NK-92 treated with Interleukin-12 subunit alpha and Interleukin-12 subunit beta, amount 100 ng/mL, for 24 hours (cell line): ENCODE data around the gene BMI1.
"Not testable (repeated sequence)": the region's sequence is repeated elsewhere in the genome, so short reads cannot be mapped to it uniquely, and the experiment has no call there.

Experiments
- DNase-seq: peaks from one replicate; lab custom pipeline; 2025; lab: John Stamatoyannopoulos, UW

The BMI1 gene

DNA sequence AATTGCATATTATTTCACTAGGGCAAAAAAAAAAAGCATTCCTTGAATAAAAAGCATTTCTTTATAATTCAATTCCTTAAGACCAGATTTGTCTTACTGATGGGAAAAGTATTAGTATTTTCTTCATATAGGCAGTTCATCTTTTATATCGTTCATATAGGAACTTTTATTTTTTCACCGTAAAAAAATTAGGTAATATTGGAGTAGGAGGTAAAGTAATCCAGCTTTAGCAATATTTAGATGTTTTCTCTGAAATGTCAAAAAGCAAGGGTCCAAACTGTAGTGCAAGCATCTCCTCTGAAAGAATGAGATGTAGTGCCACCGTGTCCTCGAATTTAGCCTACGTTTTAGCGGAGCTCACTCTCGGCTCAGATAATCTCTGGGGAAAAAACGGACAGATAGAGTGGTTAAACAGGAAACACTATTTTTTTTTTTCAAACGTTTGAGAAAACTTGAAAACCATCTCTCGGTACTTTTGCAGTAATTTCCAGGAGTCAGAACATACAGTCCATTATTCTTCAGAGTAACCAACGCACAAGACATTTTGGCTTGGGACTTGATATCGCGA is 18.9 kb downstream of the BMI1 start:
- no peak for DNase-seq

GRCh38 chr10:22340329-22341189 is 19.7 kb downstream of the BMI1 start:
- DNase-seq: peak; percentile 51

DNA sequence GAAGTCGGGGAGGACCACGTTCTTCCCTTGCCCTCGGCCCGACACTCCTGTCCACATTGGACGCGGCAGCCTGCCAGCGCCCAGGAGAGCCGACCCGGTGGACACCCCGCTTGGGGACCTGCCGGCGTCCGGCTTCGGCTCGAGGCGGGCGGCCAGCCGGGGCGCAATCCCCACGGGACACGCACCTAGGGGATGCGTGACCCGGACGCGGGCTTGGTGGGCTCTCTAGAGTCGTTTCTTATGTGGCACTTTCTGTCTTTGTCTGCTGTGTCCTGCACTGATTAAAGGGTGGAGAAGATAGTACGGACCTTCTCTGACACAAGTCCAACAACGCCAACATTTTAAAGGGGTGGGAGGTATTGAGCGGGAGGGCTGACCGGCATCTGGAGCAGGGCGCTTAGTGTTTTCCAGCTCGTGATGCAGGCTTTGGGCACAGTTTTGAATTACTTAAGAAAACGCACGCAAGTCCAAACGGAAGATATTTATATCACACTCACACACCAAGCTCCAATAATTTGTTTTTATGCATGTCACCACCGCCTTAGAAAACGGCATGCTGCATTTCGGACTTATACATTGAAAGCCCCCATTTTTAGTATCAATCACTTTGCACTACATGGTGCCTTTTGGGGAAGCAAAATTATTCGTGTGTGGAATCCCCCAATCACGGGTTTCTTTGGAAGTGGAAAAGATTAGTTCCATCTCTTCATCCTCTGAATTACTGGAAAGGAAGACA is 20.5 kb downstream of the BMI1 start:
- no peak for DNase-seq

GRCh38 chr10:22341926-22342196 is 21.0 kb downstream of the BMI1 start:
- no peak for DNase-seq

GRCh38 chr10:22342421-22342820 is 21.5 kb downstream of the BMI1 start:
- no peak for DNase-seq

- DNase-seq: no peak
Observed at GRCh38 chr10:22343731-22344130, 22.8 kb downstream of the BMI1 start.

- no peak for DNase-seq
Observed at GRCh38 chr10:22344249-22344648, 23.4 kb downstream of the BMI1 start.

- no peak for DNase-seq
Observed at GRCh38 chr10:22344781-22345300, 23.9 kb downstream of the BMI1 start.

DNA sequence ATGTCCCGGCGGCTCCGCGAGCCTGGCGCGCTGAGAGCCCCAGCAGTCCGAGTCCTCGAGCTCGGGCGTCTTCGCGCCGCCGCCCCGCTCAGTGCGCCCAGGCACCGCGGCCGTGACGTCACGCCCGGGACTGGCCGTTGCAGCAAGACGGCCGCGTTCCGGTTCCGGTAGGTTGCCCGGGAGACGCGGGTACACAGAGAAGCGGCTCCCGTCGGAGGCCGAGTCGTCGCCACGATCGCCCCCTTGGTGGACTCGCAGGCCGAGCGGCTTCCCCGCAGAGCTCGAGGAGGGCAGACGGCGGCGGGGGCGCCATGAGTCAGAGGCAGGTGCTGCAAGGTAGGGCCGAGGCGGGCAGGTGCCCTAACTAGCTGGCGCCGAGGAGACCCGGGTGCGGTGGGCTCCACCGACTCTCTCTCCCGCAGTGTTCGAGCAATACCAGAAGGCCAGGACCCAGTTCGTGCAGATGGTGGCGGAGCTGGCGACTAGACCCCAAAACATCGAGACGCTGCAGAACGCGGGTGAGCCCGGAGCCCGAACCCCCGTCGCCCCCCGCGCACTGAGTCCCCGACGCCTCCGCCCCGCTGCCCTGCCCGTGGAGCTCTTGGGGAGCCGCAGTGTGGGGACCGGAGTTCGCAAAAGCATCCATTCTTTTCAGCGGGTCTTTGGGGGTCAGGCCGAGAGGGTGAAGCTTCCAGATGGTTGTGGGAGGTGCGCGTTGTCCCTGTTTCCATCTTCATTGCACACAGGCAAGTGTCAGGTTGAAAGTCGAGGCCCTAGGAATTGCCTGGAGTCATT is 24.6 kb downstream of the BMI1 start, which contains the start of gene SPAG6:
Gene SPAG6, plus strand, starts transcription at position 196 of the 795 bp plus-strand sequence. Its CDS starts 116 bp downstream, at position 312.
- DNase-seq: no peak

DNA sequence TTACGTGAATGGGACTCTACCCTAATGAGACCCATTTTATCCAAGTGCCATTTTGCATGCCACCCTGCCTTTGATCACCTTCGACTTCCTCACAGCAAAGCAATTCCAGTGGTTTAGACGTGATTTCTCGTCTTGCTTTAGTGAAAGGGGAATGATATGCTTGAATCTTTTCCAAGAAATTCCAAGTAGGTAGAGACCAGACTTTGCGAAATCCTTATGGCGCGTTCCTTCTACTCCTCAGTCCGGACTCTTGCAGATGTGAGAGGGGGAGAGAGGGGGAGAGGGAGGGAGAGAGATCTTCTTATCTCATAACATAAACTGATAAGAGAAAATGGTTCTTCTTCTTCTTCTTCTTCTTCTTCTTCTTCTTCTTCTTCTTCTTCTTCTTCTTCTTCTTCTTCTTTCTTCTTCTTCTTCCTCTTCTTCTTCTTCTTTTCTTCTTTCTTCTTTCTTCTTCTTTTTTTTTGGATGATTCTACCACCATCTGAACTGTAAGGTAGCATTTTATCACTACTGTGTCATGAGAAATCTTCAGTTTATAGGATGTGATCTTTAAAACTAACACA is 25.3 kb downstream of the BMI1 start:
- DNase-seq: no peak

- DNase-seq: no peak
Observed at GRCh38 chr10:22349755-22350154, 28.9 kb downstream of the BMI1 start.

DNA sequence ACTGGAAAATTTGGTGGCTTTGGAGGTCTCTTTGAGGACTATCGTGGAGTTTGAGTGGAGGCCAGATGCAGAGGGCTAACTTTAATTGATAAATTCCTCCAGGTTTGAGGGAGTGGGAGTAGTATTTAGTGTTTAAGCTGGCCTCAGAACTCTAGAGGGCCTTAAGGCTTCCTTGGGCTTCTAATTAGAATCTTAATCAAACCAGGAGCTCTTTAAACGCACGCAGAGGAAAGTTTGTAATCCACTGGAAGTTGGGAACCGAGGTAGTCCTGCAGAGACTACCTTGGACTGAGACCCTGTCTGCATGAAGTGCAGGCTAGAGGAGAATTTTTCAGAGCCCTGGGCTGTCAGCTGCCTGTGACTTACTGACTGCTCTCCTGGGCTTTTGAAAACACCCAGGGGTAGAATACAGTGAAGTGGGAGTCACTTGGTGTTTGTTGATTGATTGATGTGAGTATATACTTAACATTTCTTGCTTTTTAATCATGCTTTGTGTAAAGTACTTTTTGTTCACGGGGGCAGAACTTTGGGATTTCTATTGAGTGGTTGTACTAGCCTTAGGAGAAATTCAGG is 30.3 kb downstream of the BMI1 start:
- no peak for DNase-seq

GRCh38 chr10:22356324-22356873 is 35.5 kb downstream of the BMI1 start:
- DNase-seq: no peak

DNA sequence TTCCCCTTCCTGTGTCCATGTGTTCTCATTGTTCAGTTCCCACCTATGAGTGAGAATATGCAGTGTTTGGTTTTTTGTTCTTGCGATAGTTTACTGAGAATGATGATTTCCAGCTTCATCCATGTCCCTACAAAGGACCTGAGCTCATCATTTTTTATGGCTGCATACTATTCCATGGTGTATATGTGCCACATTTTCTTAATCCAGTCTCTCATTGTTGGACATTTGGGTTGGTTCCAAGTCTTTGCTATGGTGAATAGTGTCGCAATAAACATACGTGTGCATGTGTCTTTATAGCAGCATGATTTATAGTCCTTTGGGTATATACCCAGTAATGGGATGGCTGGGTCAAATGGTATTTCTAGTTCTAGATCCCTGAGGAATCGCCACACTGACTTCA is 36.9 kb downstream of the BMI1 start:
- DNase-seq: not testable (repeated sequence)

DNA sequence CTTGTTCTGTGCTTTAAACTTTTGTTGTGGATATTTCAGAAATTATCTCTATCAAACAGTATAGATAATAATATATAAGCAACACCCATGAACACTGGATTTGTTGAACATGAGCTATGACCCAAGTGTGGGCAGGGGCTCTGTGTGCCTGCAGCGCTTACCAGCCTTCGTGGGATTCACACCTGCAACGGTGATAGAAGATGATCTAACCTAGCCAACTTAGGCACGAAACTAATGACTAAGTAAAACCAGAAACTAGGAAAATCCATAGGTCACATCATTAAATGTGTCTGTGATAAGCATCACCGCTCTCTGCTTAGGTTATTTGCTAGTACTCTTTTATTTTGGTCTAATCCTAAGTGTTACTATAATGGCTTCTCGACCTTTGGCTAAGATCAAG is 42.4 kb downstream of the BMI1 start:
- peak; percentile 12 for DNase-seq

DNA sequence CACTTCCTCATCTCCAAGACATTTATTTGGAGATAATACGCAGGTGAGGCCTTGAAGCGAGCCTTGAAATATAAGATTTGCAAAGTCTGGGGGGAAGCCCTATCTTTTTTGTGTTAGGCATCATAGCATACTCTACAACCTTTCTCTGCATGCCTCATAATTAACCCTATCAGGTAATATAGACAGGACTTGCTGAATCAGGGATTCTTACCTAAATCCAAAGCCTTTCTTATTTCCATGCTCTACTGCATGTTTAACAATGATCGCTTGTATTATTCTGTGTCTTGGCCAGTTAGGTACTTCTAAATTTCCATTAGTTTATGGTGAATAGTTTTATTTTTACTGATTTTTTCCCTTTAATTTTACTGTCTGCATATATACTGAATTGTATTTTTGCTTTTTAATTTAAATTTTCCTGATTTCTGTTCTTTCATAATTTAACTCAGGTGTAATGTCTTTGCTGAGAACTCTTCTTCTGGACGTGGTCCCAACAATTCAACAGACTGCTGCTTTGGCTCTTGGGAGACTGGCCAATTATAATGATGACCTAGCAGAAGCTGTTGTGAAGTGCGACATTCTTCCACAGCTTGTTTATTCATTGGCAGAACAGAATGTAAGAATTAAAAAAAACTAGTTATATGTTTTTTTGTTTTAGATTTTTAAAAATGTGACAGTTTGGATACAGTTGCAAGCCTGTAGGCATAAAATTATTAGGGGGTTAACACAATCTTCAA is 43.7 kb downstream of the BMI1 start:
- DNase-seq: no peak

- DNase-seq: no peak
Observed at GRCh38 chr10:22365233-22365632, 44.3 kb downstream of the BMI1 start.

- DNase-seq: no peak
Observed at GRCh38 chr10:22365644-22366434, 44.9 kb downstream of the BMI1 start.

DNA sequence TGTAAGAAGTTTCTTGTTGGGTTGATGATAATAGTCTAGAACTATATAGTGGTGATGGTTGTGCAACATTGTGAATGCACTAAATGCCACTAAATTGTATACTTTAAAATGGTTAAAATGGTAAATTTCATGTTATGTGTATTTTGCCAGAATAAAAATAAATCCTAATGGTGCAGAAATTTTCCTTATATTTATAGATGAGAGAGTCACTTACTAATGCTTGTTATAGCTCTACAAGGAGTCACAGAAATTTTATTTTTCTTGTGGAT is 45.5 kb downstream of the BMI1 start:
- no peak for DNase-seq

- DNase-seq: no peak
Observed at GRCh38 chr10:22366771-22367170, 45.9 kb downstream of the BMI1 start.
